Astrocyte (in vitro differentiated cells and primary cell): ENCODE results near the gene CFAP206. TPM values are rescaled to one million over a fixed set of nuclear protein-coding genes. Genes with fewer than 3 reads are reported as not detected.

Experiments used
- DNase-seq: peaks from one replicate; pipeline ENCODE4 v3.0.0-alpha.2; 2010; ENCODE audit warnings: low read depth
- FAIRE-seq: peaks from 2 replicates; lab custom pipeline; 2011; peaks lifted over from hg19 to GRCh38; lab: Jason Lieb, UNC
- H2AFZ ChIP-seq: 2 replicates; pipeline ENCODE4 v1.6.0; 2012; ENCODE audit warnings: low read depth, low read length, inconsistent platforms
- H3K27ac ChIP-seq: 2 replicates; pipeline ENCODE4 v1.5.1; 2011; ENCODE audit warnings: low read depth, low read length, inconsistent platforms
- H3K27me3 ChIP-seq: 2 replicates; pipeline ENCODE4 v1.6.0; 2011; ENCODE audit warnings: low read length, inconsistent platforms; ENCODE audit not compliant: insufficient read depth
- H3K36me3 ChIP-seq: 2 replicates; pipeline ENCODE4 v1.5.1; 2011; ENCODE audit warnings: low read length, inconsistent platforms; ENCODE audit not compliant: insufficient read depth
- H3K4me1 ChIP-seq: 2 replicates; pipeline ENCODE4 v1.5.1; 2011; ENCODE audit warnings: low read length, inconsistent platforms; ENCODE audit not compliant: insufficient read depth
- H3K4me2 ChIP-seq: 2 replicates; pipeline ENCODE4 v1.6.0; 2012; ENCODE audit warnings: low read length, inconsistent platforms
- H3K4me3 ChIP-seq: 2 replicates; pipeline ENCODE4 v1.5.1; 2011; ENCODE audit warnings: low read depth, mild to moderate bottlenecking, low read length, inconsistent platforms; ENCODE audit not compliant: insufficient read depth
- H3K79me2 ChIP-seq: 2 replicates; pipeline ENCODE4 v1.6.0; 2012; ENCODE audit warnings: mild to moderate bottlenecking, low read length, inconsistent platforms; ENCODE audit not compliant: insufficient read depth
- H3K9ac ChIP-seq: 2 replicates; pipeline ENCODE4 v1.6.0; 2012; ENCODE audit warnings: mild to moderate bottlenecking, low read length, inconsistent platforms
- H3K9me3 ChIP-seq: 2 replicates; pipeline ENCODE4 v1.5.1; 2012; ENCODE audit warnings: low read depth, mild to moderate bottlenecking, low read length, inconsistent platforms; ENCODE audit not compliant: insufficient read depth
- H4K20me1 ChIP-seq: 2 replicates; pipeline ENCODE4 v1.6.0; 2012; ENCODE audit warnings: low read length, inconsistent platforms; ENCODE audit not compliant: insufficient read depth
- H3K27ac Mint-ChIP-seq: one replicate; pipeline ENCODE4 v1.8.0; 2021; ENCODE audit warnings: mild to moderate bottlenecking, mixed read lengths; ENCODE audit not compliant: unreplicated experiment
- H3K27me3 Mint-ChIP-seq: one replicate; pipeline ENCODE4 v1.8.0; 2021; ENCODE audit warnings: low read depth, mixed read lengths; ENCODE audit not compliant: unreplicated experiment
- H3K36me3 Mint-ChIP-seq: one replicate; pipeline ENCODE4 v1.8.0; 2021; ENCODE audit warnings: low read depth, mixed read lengths; ENCODE audit not compliant: unreplicated experiment
- H3K4me1 Mint-ChIP-seq: one replicate; pipeline ENCODE4 v1.8.0; 2021; ENCODE audit warnings: low read depth, mixed read lengths; ENCODE audit not compliant: unreplicated experiment
- H3K4me3 Mint-ChIP-seq: one replicate; pipeline ENCODE4 v1.8.0; 2021; ENCODE audit warnings: mild to moderate bottlenecking, moderate library complexity, mixed read lengths; ENCODE audit not compliant: unreplicated experiment
- H3K9me3 Mint-ChIP-seq: one replicate; pipeline ENCODE4 v1.8.0; 2021; ENCODE audit warnings: mild to moderate bottlenecking, mixed read lengths; ENCODE audit not compliant: unreplicated experiment
- CTCF ChIP-seq: IDR thresholded peaks from 2 replicates; pipeline ENCODE4 v1.5.1; 2011; ENCODE audit warnings: low read depth, mild to moderate bottlenecking, inconsistent platforms, low read length, moderate library complexity; ENCODE audit not compliant: insufficient read depth
- EZH2 ChIP-seq: IDR thresholded peaks from 2 replicates; pipeline ENCODE4 v1.6.1; 2012; ENCODE audit warnings: mild to moderate bottlenecking, low read length, inconsistent platforms; ENCODE audit not compliant: insufficient read depth
- total RNA-seq: library from RNA; stranded (reverse); gene quantifications from 2 replicates; pipeline ENCODE4 v1.2.1, GENCODE V29; 2021

Gene CFAP206
- total RNA-seq, 1 donor from 2014 or later, result 0.79 TPM

- H3K9me3 Mint-ChIP-seq, result no peaks in the 10 kb centered on the region
- Histone ChIP-seq H3K27ac (no peak overlapping the region), H3K79me2 (no peaks in the 10 kb centered on the region), H3K36me3 (no peaks in the 10 kb centered on the region), H2AFZ (no peak overlapping the region), H3K9ac (no peak overlapping the region), H3K4me2 (no peak overlapping the region), H3K4me3 (no peak overlapping the region), H3K4me1 (no peaks in the 10 kb centered on the region), H4K20me1 (no peaks in the 10 kb centered on the region), H3K27me3 (no peaks in the 10 kb centered on the region), H3K9me3 (no peaks in the 10 kb centered on the region)
- no peak overlapping the region for H3K4me3 Mint-ChIP-seq
- peaks cover 3% of the 10 kb centered on the region for H3K36me3 Mint-ChIP-seq
- DNase-seq (no peak), FAIRE-seq (no peak)
- TF ChIP-seq CTCF (no peak), EZH2 (no peak)
- H3K27me3 Mint-ChIP-seq, result no peaks in the 10 kb centered on the region
- H3K4me1 Mint-ChIP-seq, result no peaks in the 10 kb centered on the region
- no peak overlapping the region for H3K27ac Mint-ChIP-seq
These were observed 32.5 kb upstream of the CFAP206 start for GRCh38 chr6:87375315-87375714.

- Histone ChIP-seq H3K36me3 (no peaks in the 10 kb centered on the region), H4K20me1 (no peaks in the 10 kb centered on the region), H2AFZ (no peak overlapping the region), H3K4me2 (no peak overlapping the region), H3K9ac (no peak overlapping the region), H3K9me3 (no peaks in the 10 kb centered on the region), H3K4me3 (no peak overlapping the region), H3K27ac (no peak overlapping the region), H3K79me2 (no peaks in the 10 kb centered on the region), H3K27me3 (no peaks in the 10 kb centered on the region), H3K4me1 (no peaks in the 10 kb centered on the region)
- H3K27ac Mint-ChIP-seq, result no peak overlapping the region
- H3K27me3 Mint-ChIP-seq, result no peaks in the 10 kb centered on the region
- H3K36me3 Mint-ChIP-seq, result peaks cover 3% of the 10 kb centered on the region
- H3K9me3 Mint-ChIP-seq, result no peaks in the 10 kb centered on the region
- TF ChIP-seq EZH2, result no peak
- no peak for TF ChIP-seq CTCF
- H3K4me3 Mint-ChIP-seq, result no peak overlapping the region
- DNase-seq (no peak), FAIRE-seq (no peak)
- no peaks in the 10 kb centered on the region for H3K4me1 Mint-ChIP-seq
These were observed 31.1 kb upstream of the CFAP206 start for GRCh38 chr6:87376643-87377042.

- Mint-ChIP-seq H3K9me3 (no peaks in the 10 kb centered on the region), H3K4me3 (no peak overlapping the region), H3K36me3 (peaks cover 3% of the 10 kb centered on the region), H3K27ac (no peak overlapping the region), H3K27me3 (no peaks in the 10 kb centered on the region), H3K4me1 (no peaks in the 10 kb centered on the region)
- no peaks in the 10 kb centered on the region for H3K36me3 ChIP-seq
- H3K9me3 ChIP-seq, result no peaks in the 10 kb centered on the region
- TF ChIP-seq CTCF, result no peak
- no peak overlapping the region for H3K4me3 ChIP-seq
- no peaks in the 10 kb centered on the region for H3K79me2 ChIP-seq
- H4K20me1 ChIP-seq, result no peaks in the 10 kb centered on the region
- H3K4me1 ChIP-seq, result no peaks in the 10 kb centered on the region
- H3K9ac ChIP-seq, result no peak overlapping the region
- H3K27ac ChIP-seq, result no peak overlapping the region
- no peaks in the 10 kb centered on the region for H3K27me3 ChIP-seq
- H3K4me2 ChIP-seq, result no peak overlapping the region
- no peak for FAIRE-seq
- H2AFZ ChIP-seq, result no peak overlapping the region
- DNase-seq, result no peak
These were observed 28.8 kb upstream of the CFAP206 start for GRCh38 chr6:87378947-87379346.
